HEK293 (cell line): ENCODE data around the gene KLHL15.

Experiments
- BCL11A ChIP-seq: fragments of 450-650 bp; formaldehyde crosslinking; IDR thresholded peaks from 2 replicates; pipeline ENCODE4 v1.5.1; 2016; ENCODE audit warnings: low read depth, missing biosample characterization, missing genetic modification characterization
- GLI4 ChIP-seq: fragments of 450-650 bp; formaldehyde crosslinking; IDR thresholded peaks from 2 replicates; pipeline ENCODE4 v1.5.1; 2016; ENCODE audit warnings: missing biosample characterization, missing genetic modification characterization
- PRDM10 ChIP-seq: fragments of 450-650 bp; formaldehyde crosslinking; IDR thresholded peaks from 2 replicates; pipeline ENCODE4 v1.5.1; 2016; ENCODE audit warnings: missing biosample characterization, missing genetic modification characterization
- ZBTB11 ChIP-seq: fragments of 450-650 bp; formaldehyde crosslinking; conservative IDR thresholded peaks from 2 replicates; pipeline ENCODE4 v1.5.1; 2016; ENCODE audit warnings: low read depth, missing biosample characterization, missing genetic modification characterization
- ZBTB48 ChIP-seq: fragments of 450-650 bp; formaldehyde crosslinking; IDR thresholded peaks from 2 replicates; pipeline ENCODE4 v1.5.1; 2016; ENCODE audit warnings: missing biosample characterization, missing genetic modification characterization
- ZNF155 ChIP-seq: fragments of 450-650 bp; formaldehyde crosslinking; IDR thresholded peaks from 2 replicates; pipeline ENCODE4 v1.5.1; 2016; ENCODE audit warnings: missing biosample characterization, missing genetic modification characterization
- ZNF174 ChIP-seq: fragments of 450-650 bp; formaldehyde crosslinking; IDR thresholded peaks from 2 replicates; pipeline ENCODE4 v1.5.0; 2017; ENCODE audit warnings: missing biosample characterization, mild to moderate bottlenecking, missing genetic modification characterization
- ZNF302 ChIP-seq: fragments of 450-650 bp; formaldehyde crosslinking; IDR thresholded peaks from 2 replicates; pipeline ENCODE4 v1.5.1; 2016; ENCODE audit warnings: missing biosample characterization, missing genetic modification characterization, low read depth
- ZNF311 ChIP-seq: fragments of 450-650 bp; formaldehyde crosslinking; IDR thresholded peaks from 2 replicates; pipeline ENCODE4 v1.5.1; 2017; ENCODE audit warnings: missing biosample characterization, missing genetic modification characterization, borderline replicate concordance
- ZNF394 ChIP-seq: fragments of 450-650 bp; formaldehyde crosslinking; IDR thresholded peaks from 2 replicates; pipeline ENCODE4 v1.5.1; 2016; ENCODE audit warnings: missing biosample characterization, missing genetic modification characterization, mild to moderate bottlenecking, moderate library complexity, borderline replicate concordance
- ZNF416 ChIP-seq: fragments of 450-650 bp; formaldehyde crosslinking; IDR thresholded peaks from 2 replicates; pipeline ENCODE4 v1.5.1; 2016; ENCODE audit warnings: missing biosample characterization, missing genetic modification characterization
- ZNF488 ChIP-seq: fragments of 450-650 bp; formaldehyde crosslinking; IDR thresholded peaks from 2 replicates; pipeline ENCODE4 v1.5.1; 2016; ENCODE audit warnings: missing biosample characterization, missing genetic modification characterization
- ZNF561 ChIP-seq: fragments of 450-650 bp; IDR thresholded peaks from 2 replicates; pipeline ENCODE4 v1.5.1; 2018; ENCODE audit warnings: missing biosample characterization, missing genetic modification characterization, borderline replicate concordance
- ZNF600 ChIP-seq: fragments of 450-650 bp; formaldehyde crosslinking; IDR thresholded peaks from 2 replicates; pipeline ENCODE4 v1.5.1; 2016; ENCODE audit warnings: missing biosample characterization, missing genetic modification characterization
- ZNF658 ChIP-seq: fragments of 450-650 bp; formaldehyde crosslinking; IDR thresholded peaks from 2 replicates; pipeline ENCODE4; 2016; ENCODE audit warnings: missing biosample characterization, missing genetic modification characterization
- ZNF768 ChIP-seq: fragments of 450-650 bp; formaldehyde crosslinking; IDR thresholded peaks from 2 replicates; pipeline ENCODE4 v1.5.1; 2018; ENCODE audit warnings: missing biosample characterization, mild to moderate bottlenecking, missing genetic modification characterization
- ZNF785 ChIP-seq: fragments of 450-650 bp; formaldehyde crosslinking; IDR thresholded peaks from 2 replicates; pipeline ENCODE4 v1.5.1; 2016; ENCODE audit warnings: missing biosample characterization, missing genetic modification characterization
- TF ChIP-seq, protein P1 (sequence below): fragments of 450-650 bp; formaldehyde crosslinking; IDR thresholded peaks from 2 replicates; pipeline ENCODE4 v1.5.1; 2017; ENCODE audit warnings: missing biosample characterization, missing genetic modification characterization
- TF ChIP-seq, protein P2 (sequence below): fragments of 450-650 bp; formaldehyde crosslinking; IDR thresholded peaks from 2 replicates; pipeline ENCODE4 v1.5.1; 2016; ENCODE audit warnings: missing biosample characterization, missing genetic modification characterization, borderline replicate concordance
- TF ChIP-seq, protein P3 (sequence below): fragments of 450-650 bp; formaldehyde crosslinking; IDR thresholded peaks from 2 replicates; pipeline ENCODE4 v1.5.1; 2017; ENCODE audit warnings: missing biosample characterization, missing genetic modification characterization
- TF ChIP-seq, protein P4 (sequence below): fragments of 450-650 bp; formaldehyde crosslinking; IDR thresholded peaks from 2 replicates; pipeline ENCODE4 v1.5.1; 2016; ENCODE audit warnings: missing biosample characterization, missing genetic modification characterization

The KLHL15 gene

GRCh38 chrX:24002792-24003191 is 24.2 kb downstream of the KLHL15 start (continued):
- TF ChIP-seq, protein P1, sequence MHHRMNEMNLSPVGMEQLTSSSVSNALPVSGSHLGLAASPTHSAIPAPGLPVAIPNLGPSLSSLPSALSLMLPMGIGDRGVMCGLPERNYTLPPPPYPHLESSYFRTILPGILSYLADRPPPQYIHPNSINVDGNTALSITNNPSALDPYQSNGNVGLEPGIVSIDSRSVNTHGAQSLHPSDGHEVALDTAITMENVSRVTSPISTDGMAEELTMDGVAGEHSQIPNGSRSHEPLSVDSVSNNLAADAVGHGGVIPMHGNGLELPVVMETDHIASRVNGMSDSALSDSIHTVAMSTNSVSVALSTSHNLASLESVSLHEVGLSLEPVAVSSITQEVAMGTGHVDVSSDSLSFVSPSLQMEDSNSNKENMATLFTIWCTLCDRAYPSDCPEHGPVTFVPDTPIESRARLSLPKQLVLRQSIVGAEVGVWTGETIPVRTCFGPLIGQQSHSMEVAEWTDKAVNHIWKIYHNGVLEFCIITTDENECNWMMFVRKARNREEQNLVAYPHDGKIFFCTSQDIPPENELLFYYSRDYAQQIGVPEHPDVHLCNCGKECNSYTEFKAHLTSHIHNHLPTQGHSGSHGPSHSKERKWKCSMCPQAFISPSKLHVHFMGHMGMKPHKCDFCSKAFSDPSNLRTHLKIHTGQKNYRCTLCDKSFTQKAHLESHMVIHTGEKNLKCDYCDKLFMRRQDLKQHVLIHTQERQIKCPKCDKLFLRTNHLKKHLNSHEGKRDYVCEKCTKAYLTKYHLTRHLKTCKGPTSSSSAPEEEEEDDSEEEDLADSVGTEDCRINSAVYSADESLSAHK = peak; percentile 45; the same call in 1 of the 2 replicates
- 0 out of 2 replicates have a peak, but pooled peaks have one; percentile 50 for TF ChIP-seq ZNF561 (tag by site-specific recombination)
- TF ChIP-seq GLI4 (tag by site-specific recombination) = no peak
- TF ChIP-seq, protein P2, sequence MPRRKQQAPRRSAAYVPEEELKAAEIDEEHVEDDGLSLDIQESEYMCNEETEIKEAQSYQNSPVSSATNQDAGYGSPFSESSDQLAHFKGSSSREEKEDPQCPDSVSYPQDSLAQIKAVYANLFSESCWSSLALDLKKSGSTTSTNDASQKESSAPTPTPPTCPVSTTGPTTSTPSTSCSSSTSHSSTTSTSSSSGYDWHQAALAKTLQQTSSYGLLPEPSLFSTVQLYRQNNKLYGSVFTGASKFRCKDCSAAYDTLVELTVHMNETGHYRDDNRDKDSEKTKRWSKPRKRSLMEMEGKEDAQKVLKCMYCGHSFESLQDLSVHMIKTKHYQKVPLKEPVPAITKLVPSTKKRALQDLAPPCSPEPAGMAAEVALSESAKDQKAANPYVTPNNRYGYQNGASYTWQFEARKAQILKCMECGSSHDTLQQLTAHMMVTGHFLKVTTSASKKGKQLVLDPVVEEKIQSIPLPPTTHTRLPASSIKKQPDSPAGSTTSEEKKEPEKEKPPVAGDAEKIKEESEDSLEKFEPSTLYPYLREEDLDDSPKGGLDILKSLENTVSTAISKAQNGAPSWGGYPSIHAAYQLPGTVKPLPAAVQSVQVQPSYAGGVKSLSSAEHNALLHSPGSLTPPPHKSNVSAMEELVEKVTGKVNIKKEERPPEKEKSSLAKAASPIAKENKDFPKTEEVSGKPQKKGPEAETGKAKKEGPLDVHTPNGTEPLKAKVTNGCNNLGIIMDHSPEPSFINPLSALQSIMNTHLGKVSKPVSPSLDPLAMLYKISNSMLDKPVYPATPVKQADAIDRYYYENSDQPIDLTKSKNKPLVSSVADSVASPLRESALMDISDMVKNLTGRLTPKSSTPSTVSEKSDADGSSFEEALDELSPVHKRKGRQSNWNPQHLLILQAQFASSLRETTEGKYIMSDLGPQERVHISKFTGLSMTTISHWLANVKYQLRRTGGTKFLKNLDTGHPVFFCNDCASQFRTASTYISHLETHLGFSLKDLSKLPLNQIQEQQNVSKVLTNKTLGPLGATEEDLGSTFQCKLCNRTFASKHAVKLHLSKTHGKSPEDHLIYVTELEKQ (tag by site-specific recombination) = no peak
- TF ChIP-seq ZNF768 (tag by site-specific recombination) = no peak
- no peak for TF ChIP-seq ZNF488 (tag by site-specific recombination)
- peak; percentile 72; the same call in 1 of the 2 replicates for TF ChIP-seq ZNF600
- TF ChIP-seq ZNF311 = no peak
- TF ChIP-seq ZNF155 (tag by site-specific recombination) = no peak
- no peak for TF ChIP-seq ZNF416 (tag by site-specific recombination)
- TF ChIP-seq ZNF174 (tag by site-specific recombination) = no peak
- TF ChIP-seq, protein P3, sequence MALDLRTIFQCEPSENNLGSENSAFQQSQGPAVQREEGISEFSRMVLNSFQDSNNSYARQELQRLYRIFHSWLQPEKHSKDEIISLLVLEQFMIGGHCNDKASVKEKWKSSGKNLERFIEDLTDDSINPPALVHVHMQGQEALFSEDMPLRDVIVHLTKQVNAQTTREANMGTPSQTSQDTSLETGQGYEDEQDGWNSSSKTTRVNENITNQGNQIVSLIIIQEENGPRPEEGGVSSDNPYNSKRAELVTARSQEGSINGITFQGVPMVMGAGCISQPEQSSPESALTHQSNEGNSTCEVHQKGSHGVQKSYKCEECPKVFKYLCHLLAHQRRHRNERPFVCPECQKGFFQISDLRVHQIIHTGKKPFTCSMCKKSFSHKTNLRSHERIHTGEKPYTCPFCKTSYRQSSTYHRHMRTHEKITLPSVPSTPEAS (tag by site-specific recombination) = no peak
- no peak for TF ChIP-seq ZBTB11 (tag by site-specific recombination)
- TF ChIP-seq BCL11A (tag by site-specific recombination) = no peak
- no peak for TF ChIP-seq ZNF302 (tag by site-specific recombination)
- no peak for TF ChIP-seq ZNF658
- TF ChIP-seq PRDM10 (tag by site-specific recombination) = no peak
- TF ChIP-seq ZNF785 = no peak
- no peak for TF ChIP-seq ZNF394
- no peak for TF ChIP-seq ZBTB48 (tag by site-specific recombination)
- TF ChIP-seq, protein P4, sequence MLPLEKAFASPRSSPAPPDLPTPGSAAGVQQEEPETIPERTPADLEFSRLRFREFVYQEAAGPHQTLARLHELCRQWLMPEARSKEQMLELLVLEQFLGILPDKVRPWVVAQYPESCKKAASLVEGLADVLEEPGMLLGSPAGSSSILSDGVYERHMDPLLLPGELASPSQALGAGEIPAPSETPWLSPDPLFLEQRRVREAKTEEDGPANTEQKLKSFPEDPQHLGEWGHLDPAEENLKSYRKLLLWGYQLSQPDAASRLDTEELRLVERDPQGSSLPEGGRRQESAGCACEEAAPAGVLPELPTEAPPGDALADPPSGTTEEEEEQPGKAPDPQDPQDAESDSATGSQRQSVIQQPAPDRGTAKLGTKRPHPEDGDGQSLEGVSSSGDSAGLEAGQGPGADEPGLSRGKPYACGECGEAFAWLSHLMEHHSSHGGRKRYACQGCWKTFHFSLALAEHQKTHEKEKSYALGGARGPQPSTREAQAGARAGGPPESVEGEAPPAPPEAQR (tag by site-specific recombination) = no peak
